Activated naive CD4-positive, alpha-beta T cell treated with Interleukin-2 at 50 U/mL for 16 hours (primary cell): ENCODE data around the gene UCN3.

Source experiments
- DNase-seq: peaks from one replicate; pipeline ENCODE4 v3.0.0-alpha.2; 2020

UCN3 gene

GRCh38 chr10:5364890-5365338 is at the start of gene UCN3:
Gene UCN3 (plus strand): TSS chr10:5364966. CDS start chr10:5373721, 8,755 bp downstream.
- DNase-seq = no peak

GRCh38 chr10:5317547-5318107 is 47.1 kb upstream of the UCN3 start:
- peak; percentile 65 for DNase-seq

GRCh38 chr10:5318148-5318547 is 46.6 kb upstream of the UCN3 start:
- no peak for DNase-seq

GRCh38 chr10:5319863-5320262 is 44.9 kb upstream of the UCN3 start:
- DNase-seq = no peak

GRCh38 chr10:5321273-5321672 is 43.5 kb upstream of the UCN3 start:
- DNase-seq = no peak

- no peak for DNase-seq
Measured at GRCh38 chr10:5323446-5323845, 41.3 kb upstream of the UCN3 start.

GRCh38 chr10:5325076-5325475 is 39.7 kb upstream of the UCN3 start:
- no peak for DNase-seq

GRCh38 chr10:5334196-5334880 is 30.4 kb upstream of the UCN3 start:
- DNase-seq = no peak

- DNase-seq = no peak
Measured at GRCh38 chr10:5338010-5338409, 26.8 kb upstream of the UCN3 start.

GRCh38 chr10:5343092-5343491 is 21.7 kb upstream of the UCN3 start:
- DNase-seq = no peak

GRCh38 chr10:5343561-5343960 is 21.2 kb upstream of the UCN3 start:
- no peak for DNase-seq

GRCh38 chr10:5343979-5344378 is 20.8 kb upstream of the UCN3 start:
- DNase-seq = no peak

GRCh38 chr10:5344746-5345145 is 20.0 kb upstream of the UCN3 start:
- DNase-seq = no peak

- DNase-seq = no peak
Measured at GRCh38 chr10:5346881-5347280, 17.9 kb upstream of the UCN3 start.

- DNase-seq = no peak
Measured at GRCh38 chr10:5349362-5349761, 15.4 kb upstream of the UCN3 start.

- no peak for DNase-seq
Measured at GRCh38 chr10:5354068-5354467, 10.7 kb upstream of the UCN3 start.

- no peak for DNase-seq
Measured at GRCh38 chr10:5355594-5356301, 9.0 kb upstream of the UCN3 start.

GRCh38 chr10:5356302-5356763 is 8.4 kb upstream of the UCN3 start:
- DNase-seq = no peak

- DNase-seq = no peak
Measured at GRCh38 chr10:5360318-5360915, 4.3 kb upstream of the UCN3 start.

GRCh38 chr10:5361966-5362365 is 2.8 kb upstream of the UCN3 start:
- no peak for DNase-seq

- no peak for DNase-seq
Measured at GRCh38 chr10:5362873-5363272, 1.9 kb upstream of the UCN3 start.

GRCh38 chr10:5364374-5364773 is 392 bp upstream of the UCN3 start:
- no peak for DNase-seq

- DNase-seq = no peak
Measured at GRCh38 chr10:5365928-5366327, 1.2 kb downstream of the UCN3 start.
